B cell (primary cell): Measurements from ENCODE around the gene CD96.
"Not testable (repeated sequence)": the region's sequence is repeated elsewhere in the genome, so short reads cannot be mapped to it uniquely, and the experiment has no call there.

ENCODE experiments used
- CTCF ChIP-seq: fragments of 200-600 bp; IDR thresholded peaks from one replicate; pipeline ENCODE4 v1.8.0; 2022; ENCODE audit warnings: antibody characterized with exemption, mild to moderate bottlenecking
- EZH2 ChIP-seq: IDR thresholded peaks from 2 replicates; pipeline ENCODE4 v1.6.1; 2012; ENCODE audit warnings: borderline replicate concordance, low read depth, mild to moderate bottlenecking, moderate library complexity, low read length; ENCODE audit not compliant: insufficient read depth, poor library complexity, severe bottlenecking

GRCh38 chr3:111630638-111631037, 88.6 kb downstream of the CD96 start:
- not testable (repeated sequence) for TF ChIP-seq EZH2, CTCF
